ENCODE measurements around the gene NOS3. TPM values are rescaled to one million over a fixed set of nuclear protein-coding genes. Genes with fewer than 3 reads are reported as not detected.
A peak's percentile ranks its signal among the peaks of the same experiment; 100 is the strongest.

Gene NOS3
- total and polyA plus RNA-seq, 9 of the 15 experiments (the other 6 are each of a cell fraction or from before 2014, with no cell fraction given): 1.1 to 121 (median 23.6) TPM

GRCh38 chr7:151059367-151060112 lies 68.7 kb downstream of the NOS3 start, which contains the start of gene SLC4A2 (continued):
- TF ChIP-seq E2F3 (CRISPR knock-in tag; IDR thresholded peaks at IDR 0.05) (no peak), ZKSCAN3 (CRISPR knock-in tag; IDR thresholded peaks at IDR 0.05) (no peak), USF1 (CRISPR knock-in tag; IDR thresholded peaks at IDR 0.05) (no peak; the same call in 1 of the 2 replicates), ZBTB7A (IDR thresholded peaks at IDR 0.05; ENCODE audit: borderline replicate concordance, control insufficient read depth, low read depth, low read length) (peak; percentile 93), CREB1 (IDR thresholded peaks at IDR 0.05) (0 out of 2 replicates have a peak, but pooled peaks have one; percentile 30), CREB1 (CRISPR knock-in tag; IDR thresholded peaks at IDR 0.05) (no peak), NFE2L1 (tag; IDR thresholded peaks at IDR 0.05; ENCODE audit: borderline replicate concordance, low read depth) (no peak), PHF21A (IDR thresholded peaks at IDR 0.05; ENCODE audit: borderline replicate concordance, low read depth) (peak; percentile 22; the same call in 1 of the 2 replicates), SPI1 (IDR thresholded peaks at IDR 0.05; ENCODE audit: borderline replicate concordance, low read depth, low read length) (peak; percentile 64; the same call in 1 of the 2 replicates), ZNF224 (CRISPR knock-in tag; IDR thresholded peaks at IDR 0.05) (no peak), PHB (CRISPR knock-in tag; IDR thresholded peaks at IDR 0.05) (peak; percentile 61; the same call in 1 of the 2 replicates), CCAR2 (IDR thresholded peaks at IDR 0.05; ENCODE audit: low read depth, low read length) (no peak), CGGBP1 (CRISPR knock-in tag; IDR thresholded peaks at IDR 0.05) (no peak), BRD9 (IDR thresholded peaks at IDR 0.05; ENCODE audit: low read depth, partially characterized antibody) (no peak), CTCFL (IDR thresholded peaks at IDR 0.05; ENCODE audit: borderline replicate concordance, insufficient read depth, low read depth, low read length, poor library complexity, severe bottlenecking) (peak; percentile 38), KLF16 (IDR thresholded peaks at IDR 0.05) (0 out of 2 replicates have a peak, but pooled peaks have one; percentile 46), MEF2A (IDR thresholded peaks at IDR 0.05; ENCODE audit: control insufficient read depth, low read depth, low read length) (no peak), ZFX (CRISPR knock-in tag; IDR thresholded peaks at IDR 0.05) (peak; percentile 79), E2F6 (IDR thresholded peaks at IDR 0.05; ENCODE audit: borderline replicate concordance in 1 of 2, extremely low read depth in 1 of 2, insufficient read depth in 1 of 2, insufficient read length in 1 of 2, low read depth in 1 of 2, low read length in 1 of 2, poor library complexity in 1 of 2, severe bottlenecking in 1 of 2) (peak in 1 of 2 experiments; percentile 56), ZNF197 (CRISPR knock-in tag; IDR thresholded peaks at IDR 0.05; ENCODE audit: low read depth) (peak; percentile 99), SAFB (IDR thresholded peaks at IDR 0.05; ENCODE audit: borderline replicate concordance, low read depth, low read length) (no peak), POLR2AphosphoS2 (IDR thresholded peaks at IDR 0.05; ENCODE audit: low read length) (peak; percentile 68; the same call in 1 of the 2 replicates)
- TF ChIP-seq, protein P1, sequence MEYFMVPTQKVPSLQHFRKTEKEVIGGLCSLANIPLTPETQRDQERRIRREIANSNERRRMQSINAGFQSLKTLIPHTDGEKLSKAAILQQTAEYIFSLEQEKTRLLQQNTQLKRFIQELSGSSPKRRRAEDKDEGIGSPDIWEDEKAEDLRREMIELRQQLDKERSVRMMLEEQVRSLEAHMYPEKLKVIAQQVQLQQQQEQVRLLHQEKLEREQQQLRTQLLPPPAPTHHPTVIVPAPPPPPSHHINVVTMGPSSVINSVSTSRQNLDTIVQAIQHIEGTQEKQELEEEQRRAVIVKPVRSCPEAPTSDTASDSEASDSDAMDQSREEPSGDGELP (CRISPR knock-in tag; IDR thresholded peaks at IDR 0.05; ENCODE audit: borderline replicate concordance): 0 out of 2 replicates have a peak, but pooled peaks have one; percentile 67

Measured in K562 (cell line).